SK-N-SH treated with all-trans-retinoic acid at 6 μM for 48 hours (cell line): Measurements from ENCODE around the gene SELENOF.

Experiments
- ESRRG ChIP-seq: fragments of 250-450 bp; sonication (Bioruptor Pico); IDR thresholded peaks from 2 replicates; pipeline ENCODE4 v1.6.1; 2021; ENCODE audit warnings: mild to moderate bottlenecking
- GLIS3 ChIP-seq: fragments of 250-450 bp; sonication (Bioruptor Pico); IDR thresholded peaks from 2 replicates; pipeline ENCODE4 v1.5.0; 2020; ENCODE audit warnings: mild to moderate bottlenecking, moderate library complexity
- OSR1 ChIP-seq: fragments of 250-450 bp; sonication (Bioruptor Pico); IDR thresholded peaks from 2 replicates; pipeline ENCODE4 v1.8.0; 2022; ENCODE audit warnings: moderate library complexity, mild to moderate bottlenecking, inconsistent platforms
- PPARA ChIP-seq: fragments of 250-450 bp; sonication (Bioruptor Pico); IDR thresholded peaks from 2 replicates; pipeline ENCODE4 v1.5.0; 2020; ENCODE audit warnings: mild to moderate bottlenecking, borderline replicate concordance
- RARB ChIP-seq: fragments of 250-450 bp; sonication (Bioruptor Pico); IDR thresholded peaks from 2 replicates; pipeline ENCODE4 v1.8.0; 2021; ENCODE audit warnings: mild to moderate bottlenecking, moderate library complexity
- ZC3H10 ChIP-seq: fragments of 250-450 bp; sonication (Bioruptor Pico); IDR thresholded peaks from 2 replicates; pipeline ENCODE4 v1.5.1; 2021; ENCODE audit warnings: mild to moderate bottlenecking, moderate library complexity

- TF ChIP-seq ZC3H10 (CRISPR knock-in tag) (no peak), ESRRG (no peak), GLIS3 (CRISPR knock-in tag) (no peak), RARB (CRISPR knock-in tag) (no peak), PPARA (CRISPR knock-in tag) (no peak), OSR1 (CRISPR knock-in tag) (no peak)
Measured at GRCh38 chr1:86939406-86939805, 25.5 kb upstream of the SELENOF start.
